Activated T-helper 1 cell treated with anti-CD3 and anti-CD28 coated beads, Interleukin-12 subunit alpha, Interleukin-12 subunit beta, Interleukin-2, Interleukin-4 antibody, amounts not matched to agents 30 ng/mL and 10 ng/mL and 1 ng/mL, durations not matched to agents 14 hours and 24 hours and 36 hours (primary cell): ENCODE measurements around the gene DAZAP2. TPM values are rescaled to one million over a fixed set of nuclear protein-coding genes. Genes with fewer than 3 reads are reported as not detected.
"Not testable (repeated sequence)": the region's sequence is repeated elsewhere in the genome, so short reads cannot be mapped to it uniquely, and the experiment has no call there.

ENCODE experiments used
- DNase-seq: peaks from one replicate; pipeline ENCODE4 v3.0.0; 2021; ENCODE audit warnings: low spot score
- H3K27ac Mint-ChIP-seq: one replicate; pipeline ENCODE4 v1.8.0; 2021; ENCODE audit warnings: mild to moderate bottlenecking, mixed read lengths
- H3K27me3 Mint-ChIP-seq: one replicate; pipeline ENCODE4 v1.8.0; 2022; ENCODE audit warnings: mild to moderate bottlenecking, moderate library complexity, mixed read lengths; ENCODE audit not compliant: insufficient read depth
- H3K36me3 Mint-ChIP-seq: one replicate; pipeline ENCODE4 v1.8.0; 2021; ENCODE audit warnings: low read depth, mixed read lengths
- H3K4me1 Mint-ChIP-seq: one replicate; pipeline ENCODE4 v1.8.0; 2021; ENCODE audit warnings: low read depth, mixed read lengths
- H3K4me3 Mint-ChIP-seq: one replicate; pipeline ENCODE4 v1.8.0; 2021; ENCODE audit warnings: mild to moderate bottlenecking, moderate library complexity, mixed read lengths
- H3K9me3 Mint-ChIP-seq: one replicate; pipeline ENCODE4 v1.8.0; 2021; ENCODE audit warnings: mixed read lengths
- intact Hi-C: fragments of 100-400 bp; cut with micrococcal nuclease; formaldehyde crosslinking; loops from one replicate; pipeline ENCODE4 v1.15.1; 2024
- total RNA-seq: library from RNA; stranded (reverse); gene quantifications from 2 replicates; pipeline ENCODE4 v1.2.3, GENCODE V29; 2022

DAZAP2 gene
- total RNA-seq, 1 donor from 2014 or later = 163 TPM

DNA sequence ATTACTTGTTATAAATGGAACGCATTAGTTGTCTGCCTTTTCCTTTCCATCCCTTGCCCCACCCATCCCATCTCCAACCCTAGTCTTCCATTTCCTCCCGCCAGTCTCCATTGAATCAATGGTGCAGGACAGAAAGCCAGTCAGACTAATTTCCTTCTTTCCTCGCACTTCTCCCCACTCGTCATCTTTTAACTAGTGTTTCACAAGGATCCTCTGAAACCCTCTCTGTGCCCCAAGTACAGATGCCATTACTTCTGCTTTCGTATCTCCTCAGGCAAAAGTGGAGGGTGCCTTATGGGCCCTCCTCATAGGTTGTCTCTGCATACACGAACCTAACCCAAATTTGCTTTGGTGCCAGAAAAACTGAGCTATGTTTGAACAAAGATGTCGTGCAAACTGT, 4.2 kb downstream of the DAZAP2 start:
- H3K4me1 Mint-ChIP-seq = peaks cover 80% of the 10 kb centered on the region
- no peaks in the 10 kb centered on the region for H3K9me3 Mint-ChIP-seq
- H3K27ac Mint-ChIP-seq = peak overlapping the region; percentile 19
- H3K36me3 Mint-ChIP-seq = peaks cover 50% of the 10 kb centered on the region
- DNase-seq = no peak
- peak overlapping the region; percentile 15 for H3K4me3 Mint-ChIP-seq
- intact Hi-C loops = no loop called here
- H3K27me3 Mint-ChIP-seq = no peaks in the 10 kb centered on the region

DNA sequence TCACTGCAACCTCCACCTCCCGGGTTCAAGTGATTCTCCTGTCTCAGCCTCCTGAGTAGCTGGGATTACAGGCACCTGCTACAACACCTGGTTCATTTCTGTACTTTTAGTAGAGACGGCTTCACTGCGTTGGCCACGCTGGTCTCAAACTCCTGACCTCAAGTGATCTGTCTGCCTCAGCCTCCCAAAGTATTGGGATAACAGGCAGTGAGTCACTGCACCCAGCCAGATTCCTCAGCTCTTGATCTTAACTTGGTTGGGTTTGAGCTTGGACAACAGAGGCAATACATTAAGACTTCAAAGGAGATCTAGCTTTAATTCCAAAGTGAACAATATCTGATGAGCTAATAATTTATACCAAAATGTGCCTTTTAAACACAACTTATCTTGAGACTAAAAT, 5.6 kb downstream of the DAZAP2 start:
- no peak for DNase-seq
- Mint-ChIP-seq H3K4me3 (no peak overlapping the region), H3K4me1 (peaks cover 81% of the 10 kb centered on the region), H3K36me3 (peaks cover 51% of the 10 kb centered on the region), H3K27me3 (no peaks in the 10 kb centered on the region), H3K27ac (peak overlapping the region; percentile 42), H3K9me3 (no peaks in the 10 kb centered on the region)
- intact Hi-C loops = no loop called here

DNA sequence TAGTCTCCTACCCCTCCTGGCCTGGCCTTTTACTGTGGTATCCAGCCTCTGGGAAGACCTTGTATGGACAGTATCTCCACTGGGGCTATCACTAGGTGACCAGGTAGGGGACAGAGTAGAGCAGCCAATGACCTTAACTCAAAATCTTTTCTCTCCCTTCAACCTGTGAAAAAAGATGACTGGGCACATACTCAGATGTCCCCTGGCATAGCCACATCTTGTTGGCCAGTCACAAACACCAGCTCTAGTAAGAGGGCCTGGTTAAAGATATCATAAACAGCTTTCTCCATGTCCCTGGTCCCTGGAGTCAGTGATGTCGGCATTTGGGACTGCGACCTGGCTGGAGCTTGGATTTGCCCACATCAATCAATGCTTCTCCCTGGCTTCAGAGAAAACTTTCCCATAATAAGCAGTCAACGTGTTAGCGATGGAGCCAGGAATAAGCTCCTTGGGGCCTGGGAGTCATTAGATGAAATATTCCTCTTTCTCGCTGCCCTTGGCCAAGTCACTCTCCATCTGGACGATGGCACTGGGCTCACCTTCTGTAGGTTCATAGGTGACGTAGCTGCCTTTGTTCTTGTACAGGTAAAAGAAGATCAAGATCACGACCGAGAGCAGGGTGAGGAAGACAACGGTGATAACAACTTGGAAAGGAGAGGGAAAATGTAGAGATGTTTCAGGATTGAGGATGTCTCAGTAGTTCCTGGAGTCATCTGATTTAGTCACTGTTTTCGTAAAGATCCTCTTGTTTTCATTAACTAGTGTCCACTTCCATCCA, 7.0 kb downstream of the DAZAP2 start:
- Mint-ChIP-seq H3K4me1 (peaks cover 70% of the 10 kb centered on the region), H3K36me3 (peaks cover 40% of the 10 kb centered on the region), H3K27ac (peak overlapping the region; percentile 91), H3K9me3 (no peaks in the 10 kb centered on the region), H3K4me3 (no peak overlapping the region), H3K27me3 (no peaks in the 10 kb centered on the region)
- no peak for DNase-seq
- intact Hi-C loops = loop anchor here (2.0 kb wide), 1 partner anchor 25 kb away; the partner anchor contains the start of gene SMAGP

DNA sequence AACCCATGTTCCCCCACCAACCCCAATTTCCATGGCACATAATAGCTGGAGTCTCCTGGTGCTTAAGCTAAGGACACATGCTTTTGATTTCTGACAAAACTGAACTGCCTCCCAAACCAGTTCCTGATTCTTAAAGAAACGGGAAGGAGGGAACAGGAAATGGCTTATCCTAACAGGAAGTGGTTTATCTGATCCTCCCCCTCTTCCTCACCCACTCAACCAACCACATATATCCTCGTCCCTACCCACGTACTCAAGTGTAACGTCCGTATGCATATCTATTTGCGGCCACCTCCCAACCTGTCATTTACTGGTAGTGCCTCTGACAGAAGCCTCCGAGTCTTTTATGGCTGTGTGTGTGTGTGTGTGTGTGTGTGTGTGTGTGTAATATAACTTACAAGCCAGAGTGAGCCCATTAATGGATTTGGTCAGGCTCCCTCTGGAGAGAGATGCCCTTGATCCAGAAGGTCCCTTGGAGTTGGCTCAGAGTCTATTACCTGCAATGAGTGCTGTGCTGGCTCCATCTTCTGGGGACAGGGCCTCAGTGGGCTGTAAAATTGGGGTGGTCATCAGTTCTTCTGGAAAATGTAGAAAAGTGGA, 7.7 kb downstream of the DAZAP2 start:
- peak; percentile 26 for DNase-seq
- H3K4me3 Mint-ChIP-seq = peak overlapping the region; percentile 49
- no peaks in the 10 kb centered on the region for H3K27me3 Mint-ChIP-seq
- no peaks in the 10 kb centered on the region for H3K9me3 Mint-ChIP-seq
- peaks cover 33% of the 10 kb centered on the region for H3K36me3 Mint-ChIP-seq
- H3K27ac Mint-ChIP-seq = peak overlapping the region; percentile 91
- intact Hi-C loops = loop anchor here (2.0 kb wide), 1 partner anchor 24 kb away; the partner anchor contains the start of gene SMAGP
- peaks cover 63% of the 10 kb centered on the region for H3K4me1 Mint-ChIP-seq

DNA sequence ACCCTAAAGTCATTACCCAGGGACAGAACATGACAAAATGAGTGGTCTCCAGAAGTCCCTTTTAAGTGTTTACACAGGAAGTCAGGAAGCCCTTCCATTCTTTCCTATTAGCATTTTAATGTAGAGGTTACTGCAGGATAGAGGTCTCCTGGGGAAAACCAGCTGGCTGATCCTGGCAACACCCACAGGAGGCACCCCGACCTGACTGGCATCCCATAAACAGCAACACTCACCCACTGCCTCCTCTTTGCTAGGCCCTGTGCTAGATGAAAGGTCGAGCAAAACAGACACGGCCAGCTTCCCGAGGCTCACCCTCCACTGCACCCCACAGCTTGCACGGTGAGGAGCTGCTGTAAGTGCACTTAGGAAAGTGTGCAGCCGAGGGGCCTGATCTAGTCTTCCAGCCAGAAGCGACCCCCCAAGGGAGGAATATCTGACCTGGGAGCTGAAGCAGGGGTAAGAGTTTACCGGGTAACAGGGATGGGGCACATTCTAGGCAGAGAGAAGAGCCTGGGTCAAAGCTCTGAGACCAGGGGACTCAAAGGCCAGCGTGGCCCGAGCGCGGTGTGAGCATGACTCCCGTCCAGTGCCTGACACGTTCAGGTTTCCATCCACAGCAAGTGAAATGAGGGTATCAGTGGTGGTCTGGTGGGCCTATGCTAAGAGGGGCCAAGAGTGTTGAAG, 9.0 kb downstream of the DAZAP2 start:
- peaks cover 55% of the 10 kb centered on the region for H3K4me1 Mint-ChIP-seq
- no peaks in the 10 kb centered on the region for H3K27me3 Mint-ChIP-seq
- DNase-seq = no peak
- H3K27ac Mint-ChIP-seq = peak overlapping the region; percentile 36
- no peaks in the 10 kb centered on the region for H3K9me3 Mint-ChIP-seq
- no peak overlapping the region for H3K4me3 Mint-ChIP-seq
- intact Hi-C loops = loop anchor here (2.0 kb wide), 1 partner anchor 23 kb away; the partner anchor contains the start of gene SMAGP
- peaks cover 25% of the 10 kb centered on the region for H3K36me3 Mint-ChIP-seq

DNA sequence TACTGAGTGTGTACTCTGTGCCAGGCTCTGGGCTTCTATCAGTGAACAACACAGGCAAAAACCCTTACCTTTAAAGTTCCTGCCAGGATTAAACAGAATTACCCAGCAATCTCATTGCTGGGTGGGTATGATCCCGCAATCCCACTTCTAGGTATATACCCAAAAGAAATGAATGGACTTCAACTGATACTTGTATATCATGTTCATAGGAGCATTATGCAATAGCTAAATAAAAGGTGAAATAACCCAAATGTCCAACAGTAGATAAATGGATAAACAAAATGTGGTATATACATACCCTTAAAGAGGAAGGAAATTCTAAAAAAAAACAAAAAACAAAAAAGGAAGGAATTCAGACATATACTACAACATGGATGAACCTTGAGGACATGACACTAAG, 14.7 kb downstream of the DAZAP2 start:
- intact Hi-C loops = no loop called here
- Mint-ChIP-seq H3K36me3 (peaks cover 2% of the 10 kb centered on the region), H3K4me1 (peaks cover 3% of the 10 kb centered on the region), H3K27ac (no peak overlapping the region), H3K9me3 (no peaks in the 10 kb centered on the region), H3K27me3 (no peaks in the 10 kb centered on the region), H3K4me3 (no peak overlapping the region)
- no peak for DNase-seq

DNA sequence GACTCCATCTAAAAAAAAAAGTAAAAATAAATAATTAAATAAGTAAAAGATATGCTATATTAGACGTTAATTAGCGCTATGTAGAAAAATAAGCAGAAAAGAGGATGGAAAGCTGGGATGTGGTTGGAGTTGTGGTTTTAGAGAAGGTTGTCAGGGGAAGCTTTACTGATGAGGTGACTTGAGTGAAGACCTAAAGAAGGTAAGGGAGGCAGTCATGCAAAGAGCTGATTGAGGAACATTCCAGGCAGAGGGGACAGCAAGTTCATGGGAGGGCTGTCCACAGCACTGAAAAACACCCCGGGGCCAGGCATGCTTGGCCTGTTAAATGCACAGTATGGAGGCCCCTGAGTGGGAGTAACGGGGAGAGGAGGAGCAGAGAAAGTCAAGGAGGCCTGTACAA, 15.9 kb downstream of the DAZAP2 start:
- no peak for DNase-seq
- Mint-ChIP-seq H3K4me1 (no peaks in the 10 kb centered on the region), H3K4me3 (no peak overlapping the region), H3K27ac (no peak overlapping the region), H3K36me3 (no peaks in the 10 kb centered on the region), H3K9me3 (no peaks in the 10 kb centered on the region), H3K27me3 (no peaks in the 10 kb centered on the region)
- intact Hi-C loops = no loop called here

DNA sequence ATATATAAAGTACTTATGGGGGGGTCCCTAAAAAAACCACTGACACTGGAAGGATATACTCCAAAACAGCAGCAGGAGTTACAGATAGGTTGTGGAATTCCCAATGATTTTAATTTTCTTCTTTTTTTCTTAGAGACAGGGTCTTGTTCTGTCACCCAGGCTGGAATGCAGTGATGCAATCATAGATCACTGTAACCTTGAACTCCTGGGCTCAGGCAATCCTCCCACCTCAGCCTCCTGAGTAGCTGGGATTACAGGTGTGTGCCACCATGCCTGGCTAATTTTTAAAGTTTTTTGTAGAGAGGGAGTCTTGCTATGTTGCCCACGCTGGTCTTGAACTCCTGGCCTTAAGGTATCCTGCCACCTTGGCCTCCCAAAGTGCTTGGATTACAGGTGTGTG, 21.0 kb downstream of the DAZAP2 start:
- H3K4me3 Mint-ChIP-seq, DNase-seq, intact Hi-C loops, H3K27me3 Mint-ChIP-seq, H3K9me3 Mint-ChIP-seq, H3K4me1 Mint-ChIP-seq, H3K27ac Mint-ChIP-seq, H3K36me3 Mint-ChIP-seq: not testable (repeated sequence)

DNA sequence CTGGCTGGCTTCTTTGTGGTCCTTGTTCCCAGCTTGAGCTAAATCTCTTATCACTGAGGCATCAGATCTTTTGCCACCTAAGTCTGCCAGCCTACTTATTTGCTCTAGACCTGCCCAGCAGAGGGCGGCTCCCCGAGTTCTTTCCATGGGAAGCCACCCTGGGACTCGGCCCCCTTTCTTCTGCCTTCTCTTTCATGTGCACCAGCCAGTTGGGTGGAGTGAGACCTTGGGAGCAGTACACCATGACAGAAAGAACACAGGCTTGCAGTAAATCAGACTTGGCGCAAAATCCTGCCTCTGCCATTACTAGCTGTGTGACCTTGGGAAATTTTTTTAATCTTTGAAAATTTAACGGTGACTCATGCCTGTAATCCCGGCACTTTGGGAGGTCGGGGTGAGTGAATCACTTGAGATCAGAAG, 24.1 kb downstream of the DAZAP2 start:
- peaks cover 14% of the 10 kb centered on the region for H3K4me1 Mint-ChIP-seq
- H3K9me3 Mint-ChIP-seq = no peaks in the 10 kb centered on the region
- DNase-seq = no peak
- peaks cover 2% of the 10 kb centered on the region for H3K27me3 Mint-ChIP-seq
- H3K4me3 Mint-ChIP-seq = no peak overlapping the region
- intact Hi-C loops = no loop called here
- H3K27ac Mint-ChIP-seq = no peak overlapping the region
- no peaks in the 10 kb centered on the region for H3K36me3 Mint-ChIP-seq

DNA sequence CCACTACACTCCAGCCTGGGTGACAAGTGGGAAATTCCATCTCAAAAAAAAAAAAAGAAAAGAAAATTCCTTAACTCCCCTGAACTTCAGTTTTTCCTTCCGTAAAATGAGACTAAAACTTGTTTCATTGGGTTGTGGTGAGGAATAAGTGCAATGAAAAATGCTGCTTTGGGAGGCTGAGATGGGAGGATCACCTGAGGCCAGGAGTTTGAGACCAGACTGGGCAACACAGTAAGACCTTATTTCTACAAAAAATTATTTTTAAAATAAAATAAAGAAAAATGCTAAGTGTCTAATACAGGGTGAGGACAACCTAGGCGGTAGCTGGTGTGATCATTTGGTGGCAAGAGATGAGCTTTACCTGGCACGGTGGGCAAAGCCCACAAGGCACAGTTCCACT, 24.7 kb downstream of the DAZAP2 start:
- H3K27ac Mint-ChIP-seq = no peak overlapping the region
- H3K9me3 Mint-ChIP-seq = no peaks in the 10 kb centered on the region
- H3K27me3 Mint-ChIP-seq = peaks cover 2% of the 10 kb centered on the region
- intact Hi-C loops = no loop called here
- peaks cover 14% of the 10 kb centered on the region for H3K4me1 Mint-ChIP-seq
- no peak for DNase-seq
- H3K36me3 Mint-ChIP-seq = no peaks in the 10 kb centered on the region
- no peak overlapping the region for H3K4me3 Mint-ChIP-seq

DNA sequence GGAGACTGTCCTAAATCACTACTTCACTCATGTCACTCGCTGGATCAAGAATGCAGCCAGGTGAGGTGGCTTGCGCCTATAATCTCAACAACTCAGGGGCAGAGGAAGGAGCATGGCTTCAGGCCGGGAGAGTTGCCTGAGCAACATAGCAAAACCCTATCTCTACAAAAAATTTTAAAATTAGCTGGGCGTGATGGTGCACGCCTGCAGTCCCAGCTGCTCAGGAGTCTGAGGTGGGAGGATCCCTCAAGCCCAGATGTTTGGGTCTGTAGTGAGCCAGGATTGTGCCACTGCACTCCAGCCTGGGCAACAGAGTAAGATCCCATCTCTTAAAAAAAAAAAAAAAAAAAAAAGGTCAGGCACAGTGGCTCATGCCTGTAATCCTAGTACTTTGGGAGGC, 25.7 kb downstream of the DAZAP2 start:
- no peak overlapping the region for H3K27ac Mint-ChIP-seq
- intact Hi-C loops = no loop called here
- H3K4me3 Mint-ChIP-seq = no peak overlapping the region
- peaks cover 14% of the 10 kb centered on the region for H3K4me1 Mint-ChIP-seq
- H3K36me3 Mint-ChIP-seq = no peaks in the 10 kb centered on the region
- H3K27me3 Mint-ChIP-seq = peaks cover 7% of the 10 kb centered on the region
- H3K9me3 Mint-ChIP-seq = no peaks in the 10 kb centered on the region
- no peak for DNase-seq

DNA sequence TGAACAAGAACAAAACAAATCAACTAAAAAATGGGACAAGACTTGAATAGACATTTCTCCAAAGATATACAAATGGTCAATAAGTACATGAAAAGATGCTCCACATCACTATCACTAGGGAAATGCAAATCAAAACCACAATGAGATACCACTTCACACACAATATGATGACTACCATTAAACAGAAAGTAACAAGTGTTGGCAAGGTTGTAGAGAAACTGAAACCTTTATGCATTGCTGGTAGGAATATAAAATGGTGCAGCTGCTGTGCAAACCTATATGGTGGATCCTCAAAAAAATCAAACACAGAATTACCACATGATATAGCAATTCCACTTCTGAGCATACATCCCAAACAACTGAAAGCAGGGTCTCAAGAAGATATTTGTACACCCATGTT, 26.4 kb downstream of the DAZAP2 start:
- Mint-ChIP-seq H3K27ac (no peak overlapping the region), H3K4me3 (no peak overlapping the region), H3K9me3 (no peaks in the 10 kb centered on the region), H3K27me3 (peaks cover 7% of the 10 kb centered on the region), H3K36me3 (no peaks in the 10 kb centered on the region), H3K4me1 (peaks cover 14% of the 10 kb centered on the region)
- intact Hi-C loops = loop anchor here (1.0 to 5.0 kb wide), 4 partner anchors 57 to 218 kb away; partner anchors contain the start of genes BIN2, LETMD1 and TFCP2
- DNase-seq = no peak
